CD4-positive, CD25-positive, alpha-beta regulatory T cell (primary cell): ENCODE measurements around the gene MED12L. TPM values are rescaled to one million over a fixed set of nuclear protein-coding genes. Genes with fewer than 3 reads are reported as not detected.
A peak's percentile ranks its signal among the peaks of the same experiment; 100 is the strongest.

Source experiments
- ATAC-seq, 2 donors: fragments of 150-1000 bp; cut with Tn5 transposase; one replicate each; pipeline ENCODE4 v1.10.0; 2021; ENCODE audit warnings: low read depth in 2 of 2, moderate number of reproducible peaks in 2 of 2, moderate library complexity in 1 of 2
- DNase-seq, 3 donors: peaks; one replicate each; pipeline versions ENCODE4 v3.0.0 to v3.0.0-alpha.2; 2012 to 2022; ENCODE audit warnings: mixed read lengths in 1 of 3
- H3K27ac ChIP-seq: one replicate; pipeline ENCODE4 v1.7.0; 2013; ENCODE audit warnings: mild to moderate bottlenecking, low read length; ENCODE audit not compliant: insufficient read depth, poor library complexity, severe bottlenecking
- H3K27me3 ChIP-seq: one replicate; pipeline ENCODE4 v1.7.0; 2013; ENCODE audit warnings: low read length; ENCODE audit not compliant: control insufficient read depth, insufficient read depth
- H3K36me3 ChIP-seq: one replicate; pipeline ENCODE4 v1.7.0; 2013; ENCODE audit warnings: mild to moderate bottlenecking, low read length, moderate library complexity; ENCODE audit not compliant: control insufficient read depth, insufficient read depth
- H3K4me1 ChIP-seq: 2 replicates; pipeline ENCODE4 v1.7.0; 2013; ENCODE audit warnings: mild to moderate bottlenecking, low read length; ENCODE audit not compliant: insufficient read depth, control insufficient read depth, poor library complexity, severe bottlenecking
- H3K4me3 ChIP-seq: one replicate; pipeline ENCODE4 v1.7.0; 2013; ENCODE audit warnings: low read depth, mild to moderate bottlenecking, low read length, moderate library complexity
- H3K9me3 ChIP-seq, 2 experiments: 1 replicate in 1 of 2; 2 replicates in 1 of 2; pipeline ENCODE4 v1.7.0; 2013; ENCODE audit warnings: low read length in 2 of 2, mild to moderate bottlenecking in 1 of 2, moderate library complexity in 1 of 2; ENCODE audit not compliant: control insufficient read depth in 2 of 2
- H3K27ac Mint-ChIP-seq, 3 donors: one replicate each; pipeline ENCODE4 v1.8.0; 2020 to 2022; ENCODE audit warnings: mild to moderate bottlenecking in 3 of 3, mixed read lengths in 3 of 3, moderate library complexity in 2 of 3
- H3K27me3 Mint-ChIP-seq: one replicate; pipeline ENCODE4 v1.8.0; 2022; ENCODE audit warnings: mild to moderate bottlenecking, mixed read lengths
- H3K36me3 Mint-ChIP-seq: one replicate; pipeline ENCODE4 v1.8.0; 2020; ENCODE audit warnings: mixed read lengths
- H3K4me1 Mint-ChIP-seq, 4 donors: one replicate each; pipeline ENCODE4 v1.8.0; 2020 to 2022; ENCODE audit warnings: mixed read lengths in 4 of 4, mild to moderate bottlenecking in 1 of 4
- H3K4me3 Mint-ChIP-seq, 4 donors: one replicate each; pipeline ENCODE4 v1.8.0; 2020 to 2022; ENCODE audit warnings: mild to moderate bottlenecking in 4 of 4, mixed read lengths in 4 of 4, moderate library complexity in 3 of 4
- H3K9me3 Mint-ChIP-seq, 7 donors: one replicate each; pipeline ENCODE4 v1.8.0; 2020 to 2022; ENCODE audit warnings: mixed read lengths in 7 of 7, mild to moderate bottlenecking in 3 of 7, moderate library complexity in 2 of 7
- polyA plus RNA-seq, 4 donors: library from polyadenylated mRNA; unstranded; fragments of 300-500 nt; fragmentation: Illumina TruSeq; gene quantifications; one replicate each; pipeline ENCODE4 v1.2.3, GENCODE V29; 2021
- total RNA-seq: library from RNA; stranded (reverse); gene quantifications from one replicate; pipeline ENCODE4 v1.2.3, GENCODE V29; 2022

The MED12L gene
- total and polyA plus RNA-seq, 5 donors from 2014 or later, result 2.7 TPM; not detected in 4

DNA sequence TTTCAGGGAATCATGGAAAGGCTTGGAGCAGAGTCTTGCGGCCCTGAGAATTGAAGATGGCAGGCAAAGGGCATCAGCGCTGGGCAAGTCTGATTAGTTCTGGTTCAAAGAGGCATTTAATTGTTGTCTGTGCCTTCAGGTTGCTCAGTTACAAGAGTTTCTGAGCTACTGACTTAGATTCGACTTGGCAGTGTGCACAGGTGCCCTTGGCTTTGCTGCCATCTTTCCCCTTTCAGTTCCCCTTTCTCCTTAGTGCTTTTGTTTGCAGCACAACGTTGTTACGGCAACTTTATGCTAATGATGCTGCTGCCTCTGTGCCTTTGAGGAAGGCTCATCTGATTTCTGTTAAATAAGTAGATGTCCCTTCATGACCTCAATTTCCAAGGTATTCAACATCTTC lies 180.4 kb downstream of the MED12L start:
- H3K36me3 ChIP-seq, result no peaks in the 10 kb centered on the region
- DNase-seq, result no peak

GRCh38 chr3:151267066-151267465 lies 181.6 kb downstream of the MED12L start:
- DNase-seq (no peak), ATAC-seq (no peak)
- no peak overlapping the region for H3K4me3 Mint-ChIP-seq
- Histone ChIP-seq H3K27ac (no peak overlapping the region), H3K27me3 (no peaks in the 10 kb centered on the region), H3K4me3 (no peak overlapping the region), H3K9me3 (no peaks in the 10 kb centered on the region), H3K36me3 (no peaks in the 10 kb centered on the region), H3K4me1 (no peaks in the 10 kb centered on the region)
- peaks cover 0 to 4% (median 2%) of the 10 kb centered on the region in 4 donors for H3K4me1 Mint-ChIP-seq
- no peak overlapping the region for H3K27ac Mint-ChIP-seq
- no peaks in the 10 kb centered on the region for H3K36me3 Mint-ChIP-seq
- no peaks in the 10 kb centered on the region for H3K27me3 Mint-ChIP-seq
- no peaks in the 10 kb centered on the region for H3K9me3 Mint-ChIP-seq

More for the DNA sequence above, 180.4 kb downstream of the MED12L start:
- Mint-ChIP-seq H3K27me3 (no peaks in the 10 kb centered on the region), H3K4me1 (peaks cover 0 to 4% (median 2%) of the 10 kb centered on the region in 4 donors), H3K36me3 (no peaks in the 10 kb centered on the region), H3K4me3 (no peak overlapping the region), H3K27ac (no peak overlapping the region), H3K9me3 (no peaks in the 10 kb centered on the region)
- H3K4me3 ChIP-seq, result no peak overlapping the region
- no peaks in the 10 kb centered on the region for H3K27me3 ChIP-seq
- no peak overlapping the region for H3K27ac ChIP-seq
- ATAC-seq, result peak; percentile 62 to 67
- no peaks in the 10 kb centered on the region for H3K9me3 ChIP-seq
- H3K4me1 ChIP-seq, result no peaks in the 10 kb centered on the region

DNA sequence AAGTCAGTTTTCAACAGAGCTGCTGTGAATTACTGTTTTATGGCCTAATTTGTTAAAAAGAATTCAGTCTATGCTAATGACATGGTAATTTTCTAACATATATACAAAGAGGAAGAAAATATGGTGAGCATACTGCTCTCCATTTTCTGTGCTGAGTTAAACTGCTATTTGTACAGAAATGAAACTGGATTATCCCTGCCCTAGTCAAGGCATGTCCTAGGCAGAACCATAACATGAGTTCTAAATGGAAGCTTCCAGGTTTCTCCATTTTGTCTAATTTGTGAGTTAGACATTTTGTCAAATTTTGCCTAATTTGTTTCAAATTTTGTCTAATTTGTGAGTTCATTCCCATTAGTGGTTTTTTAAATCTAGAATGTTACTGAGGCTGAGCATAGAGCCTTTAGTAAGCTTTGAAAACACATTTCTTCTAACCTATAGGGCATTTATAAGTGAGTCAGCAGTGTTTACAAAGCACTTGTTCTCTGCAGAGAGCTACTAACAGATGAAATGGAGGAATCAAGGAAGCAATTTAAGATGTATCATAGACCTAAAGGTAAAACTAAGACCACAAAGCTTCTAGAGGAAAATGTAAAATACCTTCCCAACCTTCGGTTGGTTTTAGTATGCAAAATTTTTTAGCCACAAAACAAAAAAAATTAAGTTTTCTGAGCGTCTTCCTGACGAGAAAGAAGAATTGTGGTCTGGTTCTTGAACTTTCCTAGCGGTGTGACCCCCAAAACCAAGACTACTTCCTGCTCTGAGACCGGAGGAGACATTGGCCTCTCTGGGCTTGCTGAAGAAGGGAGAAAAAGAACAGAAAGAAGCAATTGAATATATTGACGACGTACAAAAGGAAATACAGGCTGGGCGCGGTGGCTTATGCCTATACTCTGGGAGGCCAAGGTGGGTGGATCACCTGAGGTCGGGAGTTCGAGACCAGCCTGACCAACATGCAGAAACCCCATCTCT lies 183.1 kb downstream of the MED12L start:
- Histone ChIP-seq H3K4me3 (no peak overlapping the region), H3K27ac (no peak overlapping the region), H3K4me1 (no peaks in the 10 kb centered on the region), H3K36me3 (no peaks in the 10 kb centered on the region), H3K9me3 (no peaks in the 10 kb centered on the region), H3K27me3 (no peaks in the 10 kb centered on the region)
- H3K27ac Mint-ChIP-seq, result peak overlapping the region in 1 of 3 donors; percentile 16
- peaks cover 0 to 4% (median 2%) of the 10 kb centered on the region in 4 donors for H3K4me1 Mint-ChIP-seq
- H3K27me3 Mint-ChIP-seq, result no peaks in the 10 kb centered on the region
- no peaks in the 10 kb centered on the region for H3K9me3 Mint-ChIP-seq
- ATAC-seq (peak in 1 of 2 donors; percentile 43), DNase-seq (no peak)
- H3K4me3 Mint-ChIP-seq, result no peak overlapping the region
- no peaks in the 10 kb centered on the region for H3K36me3 Mint-ChIP-seq

- H3K9me3 ChIP-seq, result no peaks in the 10 kb centered on the region
- no peaks in the 10 kb centered on the region for H3K4me1 ChIP-seq
- ATAC-seq (no peak), DNase-seq (no peak)
- Mint-ChIP-seq H3K36me3 (no peaks in the 10 kb centered on the region), H3K4me3 (peak overlapping the region in 1 of 4 donors; percentile 1), H3K27me3 (no peaks in the 10 kb centered on the region), H3K4me1 (peaks cover 0 to 4% (median 2%) of the 10 kb centered on the region in 4 donors), H3K9me3 (no peaks in the 10 kb centered on the region), H3K27ac (peak overlapping the region in 1 of 3 donors; percentile 57)
- no peak overlapping the region for H3K4me3 ChIP-seq
- no peak overlapping the region for H3K27ac ChIP-seq
- H3K27me3 ChIP-seq, result no peaks in the 10 kb centered on the region
- H3K36me3 ChIP-seq, result no peaks in the 10 kb centered on the region
Observed at GRCh38 chr3:151269631-151270030, 184.2 kb downstream of the MED12L start.

- Histone ChIP-seq H3K27me3 (no peaks in the 10 kb centered on the region), H3K27ac (no peak overlapping the region), H3K4me3 (no peak overlapping the region), H3K36me3 (no peaks in the 10 kb centered on the region), H3K9me3 (no peaks in the 10 kb centered on the region), H3K4me1 (peaks cover 6% of the 10 kb centered on the region)
- ATAC-seq (no peak), DNase-seq (no peak)
- Mint-ChIP-seq H3K4me3 (no peak overlapping the region), H3K27me3 (no peaks in the 10 kb centered on the region), H3K4me1 (peaks cover 0 to 19% (median 11%) of the 10 kb centered on the region in 4 donors), H3K27ac (peak overlapping the region in 1 of 3 donors; percentile 72), H3K36me3 (no peaks in the 10 kb centered on the region), H3K9me3 (peaks cover 0 to 1% (median 0%) of the 10 kb centered on the region in 7 donors)
Observed at GRCh38 chr3:151275091-151275490, 189.6 kb downstream of the MED12L start.

DNA sequence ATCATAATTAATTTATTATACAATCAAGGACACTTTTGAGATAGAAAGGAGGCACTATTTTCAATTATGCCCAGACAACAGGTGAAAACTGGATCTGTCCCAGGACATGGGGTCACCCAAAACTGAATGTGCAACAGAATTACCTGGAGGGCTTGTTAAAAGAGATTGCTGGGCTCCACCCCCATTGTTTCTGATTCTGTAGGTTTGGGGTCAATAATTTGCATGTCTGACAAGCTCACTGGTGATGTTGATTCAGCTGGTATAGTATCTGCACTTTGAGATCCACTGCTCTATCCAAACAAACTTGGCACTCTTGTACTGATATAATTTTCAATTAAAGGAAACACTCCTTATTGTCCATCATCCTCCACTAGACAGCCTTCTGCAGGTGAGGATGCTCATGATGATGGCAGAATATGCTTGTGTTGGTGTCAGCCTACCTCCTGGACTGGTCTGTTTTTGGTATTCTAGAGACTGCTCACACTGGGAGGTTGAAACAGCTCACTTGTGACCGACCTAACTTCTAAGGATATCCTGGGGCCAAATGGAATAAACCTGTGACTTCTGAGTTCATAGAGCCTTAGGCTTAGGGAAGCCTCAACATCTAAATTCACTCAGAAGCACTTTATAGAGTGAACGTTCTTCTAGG lies 190.7 kb downstream of the MED12L start:
- no peak overlapping the region for H3K4me3 Mint-ChIP-seq
- H3K27ac Mint-ChIP-seq, result peak overlapping the region in 2 of 3 donors; percentile 10 to 69
- no peaks in the 10 kb centered on the region for H3K36me3 Mint-ChIP-seq
- H3K27me3 Mint-ChIP-seq, result no peaks in the 10 kb centered on the region
- no peak for ATAC-seq
- peak overlapping the region; percentile 27 for H3K4me3 ChIP-seq
- peaks cover 6% of the 10 kb centered on the region for H3K4me1 ChIP-seq
- H3K27ac ChIP-seq, result no peak overlapping the region
- no peaks in the 10 kb centered on the region for H3K27me3 ChIP-seq
- H3K9me3 Mint-ChIP-seq, result peaks cover 0 to 1% (median 0%) of the 10 kb centered on the region in 7 donors
- DNase-seq, result no peak
- no peaks in the 10 kb centered on the region for H3K36me3 ChIP-seq
- H3K4me1 Mint-ChIP-seq, result peaks cover 0 to 19% (median 11%) of the 10 kb centered on the region in 4 donors
- H3K9me3 ChIP-seq, result no peaks in the 10 kb centered on the region

DNA sequence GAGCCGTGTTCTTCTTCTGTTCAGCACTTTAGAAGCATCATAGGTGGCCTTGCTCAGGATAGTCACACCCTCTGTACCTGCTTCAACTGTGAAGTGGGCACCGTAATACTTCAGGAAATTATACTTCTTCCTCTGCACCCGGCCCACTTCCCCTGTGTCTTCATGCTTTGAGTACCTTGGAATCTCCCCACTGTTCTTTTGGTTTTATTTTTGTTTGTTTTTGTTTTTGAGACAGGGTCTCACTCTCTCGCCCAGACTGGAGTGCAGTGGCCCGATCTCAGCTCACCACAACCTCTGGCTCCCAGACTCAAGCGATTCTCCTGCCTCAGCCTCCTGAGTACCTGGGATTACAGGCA lies 191.2 kb downstream of the MED12L start:
- peaks cover 0 to 1% (median 0%) of the 10 kb centered on the region in 7 donors for H3K9me3 Mint-ChIP-seq
- H3K4me1 ChIP-seq, result peaks cover 6% of the 10 kb centered on the region
- DNase-seq, result peak in 1 of 3 donors; percentile 31

More for the DNA sequence above, 191.2 kb downstream of the MED12L start:
- peak; percentile 50 to 59 for ATAC-seq
- Mint-ChIP-seq H3K4me3 (peak overlapping the region in 3 of 4 donors; percentile 26 to 64 (median 52)), H3K27ac (peak overlapping the region in 2 of 3 donors; percentile 10 to 69), H3K27me3 (no peaks in the 10 kb centered on the region), H3K4me1 (peaks cover 0 to 19% (median 11%) of the 10 kb centered on the region in 4 donors), H3K36me3 (no peaks in the 10 kb centered on the region)
- no peaks in the 10 kb centered on the region for H3K9me3 ChIP-seq
- H3K27ac ChIP-seq, result no peak overlapping the region
- no peaks in the 10 kb centered on the region for H3K27me3 ChIP-seq
- peak overlapping the region; percentile 27 for H3K4me3 ChIP-seq
- no peaks in the 10 kb centered on the region for H3K36me3 ChIP-seq
